Neutrophil (primary cell): ENCODE measurements around the gene TBX4.

Source experiments
- H3K27ac ChIP-seq: fragments of 200-600 bp; sonication (generic); 2 replicates; pipeline ENCODE4 v1.5.1; 2016; ENCODE audit warnings: mild to moderate bottlenecking, moderate library complexity
- H3K27me3 ChIP-seq: fragments of 200-600 bp; sonication (generic); 2 replicates; pipeline ENCODE4 v1.6.0; 2016; ENCODE audit warnings: mild to moderate bottlenecking
- H3K36me3 ChIP-seq: fragments of 200-600 bp; sonication (generic); 2 replicates; pipeline ENCODE4 v1.5.1; 2017
- H3K4me1 ChIP-seq, 2 experiments: fragments of 200-600 bp in 1 of 2; sonication (generic) in 1 of 2; 1 replicate in 1 of 2; 2 replicates in 1 of 2; pipeline versions ENCODE4 v1.5.1 to v1.6.1; 2013 to 2016; ENCODE audit warnings: low read depth in 1 of 2, low read length in 1 of 2, mild to moderate bottlenecking in 1 of 2, moderate library complexity in 1 of 2; ENCODE audit not compliant: control insufficient read depth in 1 of 2, insufficient read depth in 1 of 2
- H3K4me3 ChIP-seq, 2 experiments: fragments of 200-600 bp in 1 of 2; sonication (generic) in 1 of 2; 1 replicate in 1 of 2; 2 replicates in 1 of 2; pipeline ENCODE4 v1.5.1; 2013 to 2016; ENCODE audit warnings: low read depth in 1 of 2, low read length in 1 of 2, mild to moderate bottlenecking in 1 of 2, moderate library complexity in 1 of 2
- H3K9me3 ChIP-seq: fragments of 200-600 bp; sonication (generic); 2 replicates; pipeline ENCODE4 v1.5.1; 2016
- TF ChIP-seq, protein P1 (sequence below): fragments of 200-600 bp; sonication (generic); IDR thresholded peaks from 2 replicates; pipeline ENCODE4 v1.5.1; 2016; ENCODE audit warnings: antibody characterized with exemption

The TBX4 gene

GRCh38 chr17:61498042-61498994 is 46.1 kb downstream of the TBX4 start:
- Histone ChIP-seq H3K27me3 (peaks cover 62% of the 10 kb centered on the region), H3K36me3 (no peaks in the 10 kb centered on the region), H3K4me3 (no peak overlapping the region), H3K27ac (no peak overlapping the region), H3K9me3 (no peaks in the 10 kb centered on the region), H3K4me1 (no peaks in the 10 kb centered on the region)
- TF ChIP-seq, protein P1, sequence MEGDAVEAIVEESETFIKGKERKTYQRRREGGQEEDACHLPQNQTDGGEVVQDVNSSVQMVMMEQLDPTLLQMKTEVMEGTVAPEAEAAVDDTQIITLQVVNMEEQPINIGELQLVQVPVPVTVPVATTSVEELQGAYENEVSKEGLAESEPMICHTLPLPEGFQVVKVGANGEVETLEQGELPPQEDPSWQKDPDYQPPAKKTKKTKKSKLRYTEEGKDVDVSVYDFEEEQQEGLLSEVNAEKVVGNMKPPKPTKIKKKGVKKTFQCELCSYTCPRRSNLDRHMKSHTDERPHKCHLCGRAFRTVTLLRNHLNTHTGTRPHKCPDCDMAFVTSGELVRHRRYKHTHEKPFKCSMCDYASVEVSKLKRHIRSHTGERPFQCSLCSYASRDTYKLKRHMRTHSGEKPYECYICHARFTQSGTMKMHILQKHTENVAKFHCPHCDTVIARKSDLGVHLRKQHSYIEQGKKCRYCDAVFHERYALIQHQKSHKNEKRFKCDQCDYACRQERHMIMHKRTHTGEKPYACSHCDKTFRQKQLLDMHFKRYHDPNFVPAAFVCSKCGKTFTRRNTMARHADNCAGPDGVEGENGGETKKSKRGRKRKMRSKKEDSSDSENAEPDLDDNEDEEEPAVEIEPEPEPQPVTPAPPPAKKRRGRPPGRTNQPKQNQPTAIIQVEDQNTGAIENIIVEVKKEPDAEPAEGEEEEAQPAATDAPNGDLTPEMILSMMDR, result no peak

GRCh38 chr17:61499632-61500031 is 47.4 kb downstream of the TBX4 start:
- Histone ChIP-seq H3K4me1 (no peaks in the 10 kb centered on the region), H3K27ac (no peak overlapping the region), H3K4me3 (no peak overlapping the region), H3K27me3 (peaks cover 51% of the 10 kb centered on the region), H3K36me3 (no peaks in the 10 kb centered on the region), H3K9me3 (no peaks in the 10 kb centered on the region)
- TF ChIP-seq, protein P1, result no peak

GRCh38 chr17:61500287-61500686 is 48.1 kb downstream of the TBX4 start:
- Histone ChIP-seq H3K4me1 (no peaks in the 10 kb centered on the region), H3K36me3 (no peaks in the 10 kb centered on the region), H3K27ac (no peak overlapping the region), H3K4me3 (no peak overlapping the region), H3K9me3 (no peaks in the 10 kb centered on the region), H3K27me3 (peaks cover 44% of the 10 kb centered on the region)
- TF ChIP-seq, protein P1, result no peak

- TF ChIP-seq, protein P1, result no peak
- peaks cover 39% of the 10 kb centered on the region for H3K27me3 ChIP-seq
- H3K36me3 ChIP-seq, result no peaks in the 10 kb centered on the region
- H3K27ac ChIP-seq, result no peak overlapping the region
- H3K4me1 ChIP-seq, result no peaks in the 10 kb centered on the region
- H3K4me3 ChIP-seq, result no peak overlapping the region
- H3K9me3 ChIP-seq, result no peaks in the 10 kb centered on the region
Observed at GRCh38 chr17:61502292-61502691, 50.1 kb downstream of the TBX4 start.

GRCh38 chr17:61503961-61504360 is 51.7 kb downstream of the TBX4 start:
- TF ChIP-seq, protein P1, result no peak
- no peaks in the 10 kb centered on the region for H3K4me1 ChIP-seq
- peaks cover 36% of the 10 kb centered on the region for H3K27me3 ChIP-seq
- no peaks in the 10 kb centered on the region for H3K9me3 ChIP-seq
- no peak overlapping the region for H3K27ac ChIP-seq
- H3K4me3 ChIP-seq, result no peak overlapping the region
- H3K36me3 ChIP-seq, result no peaks in the 10 kb centered on the region
